HepG2 (cell line): ENCODE data around the gene SERTAD2. TPM values are rescaled to one million over a fixed set of nuclear protein-coding genes. Genes with fewer than 3 reads are reported as not detected.
A peak's percentile ranks its signal among the peaks of the same experiment; 100 is the strongest.

Source experiments
- ARNTL ChIP-seq: sonication (generic); formaldehyde crosslinking; IDR thresholded peaks from 2 replicates; pipeline ENCODE4 v1.4.0; 2020; ENCODE audit warnings: mild to moderate bottlenecking, missing genetic modification reagents
- CHD4 ChIP-seq: fragments of 200-600 bp; sonication (generic); IDR thresholded peaks from 2 replicates; pipeline ENCODE4 v1.7.0; 2017; ENCODE audit warnings: mild to moderate bottlenecking, low read length, borderline replicate concordance
- ELF3 ChIP-seq: IDR thresholded peaks from 2 replicates; pipeline ENCODE4 v1.6.1; 2016; ENCODE audit warnings: missing genetic modification reagents, missing compliant biosample characterization
- HIVEP1 ChIP-seq: sonication (generic); formaldehyde crosslinking; IDR thresholded peaks from 2 replicates; pipeline ENCODE4 v1.4.0; 2020; ENCODE audit warnings: mild to moderate bottlenecking, missing genetic modification reagents
- MEF2D ChIP-seq: sonication (generic); formaldehyde crosslinking; IDR thresholded peaks from 2 replicates; pipeline ENCODE4 v1.5.1; 2020; ENCODE audit warnings: mild to moderate bottlenecking, missing genetic modification reagents
- NFYB ChIP-seq: sonication (generic); formaldehyde crosslinking; IDR thresholded peaks from 2 replicates; pipeline ENCODE4 v1.4.0; 2020; ENCODE audit warnings: missing genetic modification reagents
- RBFOX2 ChIP-seq: fragments of 200-400 bp; formaldehyde crosslinking; IDR thresholded peaks from 2 replicates; pipeline ENCODE4 v1.6.1; 2017; ENCODE audit warnings: low read depth, mild to moderate bottlenecking, low read length
- SMYD3 ChIP-seq: sonication (generic); formaldehyde crosslinking; IDR thresholded peaks from 2 replicates; pipeline ENCODE4 v1.8.1; 2023; ENCODE audit warnings: mild to moderate bottlenecking, missing genetic modification reagents
- SOX13 ChIP-seq, 3 experiments: fragments of 450-650 bp in 1 of 3; sonication (generic) in 1 of 3; formaldehyde crosslinking in 1 of 3; IDR thresholded peaks in 2 of 3; conservative IDR thresholded peaks in 1 of 3; 2 replicates each; pipeline versions ENCODE4 v1.5.0 to v1.6.1; 2016 to 2020; ENCODE audit warnings: antibody characterized with exemption in 1 of 3, mild to moderate bottlenecking in 1 of 3, missing compliant biosample characterization in 1 of 3, missing genetic modification reagents in 1 of 3, moderate library complexity in 1 of 3
- SOX5 ChIP-seq: IDR thresholded peaks from 2 replicates; pipeline ENCODE4 v1.6.1; 2016; ENCODE audit warnings: borderline replicate concordance
- SSRP1 ChIP-seq: IDR thresholded peaks from 2 replicates; pipeline ENCODE4 v1.6.1; 2016; ENCODE audit warnings: control low read depth
- YEATS4 ChIP-seq: sonication (generic); formaldehyde crosslinking; IDR thresholded peaks from 2 replicates; pipeline ENCODE4 v1.4.0; 2020; ENCODE audit warnings: missing genetic modification reagents, borderline replicate concordance
- ZFP41 ChIP-seq: sonication (generic); formaldehyde crosslinking; IDR thresholded peaks from 2 replicates; pipeline ENCODE4 v1.4.0; 2020; ENCODE audit warnings: mild to moderate bottlenecking, missing genetic modification reagents, borderline replicate concordance
- ZFP82 ChIP-seq: sonication (generic); formaldehyde crosslinking; IDR thresholded peaks from 2 replicates; pipeline ENCODE4 v1.5.1; 2020; ENCODE audit warnings: mild to moderate bottlenecking, missing genetic modification reagents, borderline replicate concordance
- ZMYM3 ChIP-seq: sonication (generic); formaldehyde crosslinking; IDR thresholded peaks from 2 replicates; pipeline ENCODE4 v1.5.1; 2020; ENCODE audit warnings: mild to moderate bottlenecking, missing genetic modification reagents
- ZNF232 ChIP-seq: sonication (generic); formaldehyde crosslinking; IDR thresholded peaks from 2 replicates; pipeline ENCODE4 v1.4.0; 2020; ENCODE audit warnings: missing genetic modification reagents, borderline replicate concordance
- ZNF672 ChIP-seq: sonication (generic); formaldehyde crosslinking; IDR thresholded peaks from 2 replicates; pipeline ENCODE4 v1.8.1; 2022; ENCODE audit warnings: missing genetic modification reagents
- ZSCAN21 ChIP-seq: sonication (generic); formaldehyde crosslinking; IDR thresholded peaks from 2 replicates; pipeline ENCODE4 v1.8.0; 2022; ENCODE audit warnings: mild to moderate bottlenecking, missing genetic modification reagents, moderate library complexity, borderline replicate concordance
- polyA plus RNA-seq, 8 experiments: library from polyadenylated mRNA; depleted of rRNA in 3 of 8; stranded (reverse) in 7 of 8; unstranded in 1 of 8; fragments of >200 nt; fragmentation: Illumina TruSeq in 4 of 8; extraction: Trizol in 4 of 8; gene quantifications; 2 replicates each; pipeline versions ENCODE4 v1.2.1 to v1.2.3, GENCODE V29; 2011 to 2016; ENCODE audit warnings: low read depth in 4 of 8, missing spikeins in 1 of 8, mixed read lengths in 1 of 8; ENCODE audit not compliant: insufficient read depth in 1 of 8
- total RNA-seq, 5 experiments: library from RNA; depleted of rRNA; stranded (reverse); fragments of >200 nt; fragmentation: Illumina TruSeq; extraction: Trizol; gene quantifications; 2 replicates each; pipeline ENCODE4 v1.2.3, GENCODE V29; 2016; ENCODE audit warnings: low read depth in 1 of 5
- TF ChIP-seq, protein P1 (sequence below): fragments of 450-650 bp; IDR thresholded peaks from 2 replicates; pipeline ENCODE4 v1.6.1; 2017
- TF ChIP-seq, protein P2 (sequence below): sonication (generic); formaldehyde crosslinking; conservative IDR thresholded peaks from 2 replicates; pipeline ENCODE4 v1.8.0; 2022; ENCODE audit warnings: mild to moderate bottlenecking, moderate library complexity, missing genetic modification reagents
- TF ChIP-seq, protein P3 (sequence below): IDR thresholded peaks from 2 replicates; pipeline ENCODE4 v1.6.1; 2018; ENCODE audit warnings: missing genetic modification reagents, mild to moderate bottlenecking, missing compliant biosample characterization
- TF ChIP-seq, protein P4 (sequence below): sonication (generic); formaldehyde crosslinking; IDR thresholded peaks from 2 replicates; pipeline ENCODE4 v1.8.1; 2023; ENCODE audit warnings: mild to moderate bottlenecking, moderate library complexity, missing genetic modification reagents
- TF ChIP-seq, protein P5 (sequence below): sonication (generic); formaldehyde crosslinking; IDR thresholded peaks from 2 replicates; pipeline ENCODE4 v1.4.0; 2020; ENCODE audit warnings: missing genetic modification reagents, borderline replicate concordance

The SERTAD2 gene
- total and polyA plus RNA-seq, 2 of the 13 experiments (the other 11 are each of a cell fraction or from before 2014, with no cell fraction given): 6.7 to 22.6 TPM

DNA sequence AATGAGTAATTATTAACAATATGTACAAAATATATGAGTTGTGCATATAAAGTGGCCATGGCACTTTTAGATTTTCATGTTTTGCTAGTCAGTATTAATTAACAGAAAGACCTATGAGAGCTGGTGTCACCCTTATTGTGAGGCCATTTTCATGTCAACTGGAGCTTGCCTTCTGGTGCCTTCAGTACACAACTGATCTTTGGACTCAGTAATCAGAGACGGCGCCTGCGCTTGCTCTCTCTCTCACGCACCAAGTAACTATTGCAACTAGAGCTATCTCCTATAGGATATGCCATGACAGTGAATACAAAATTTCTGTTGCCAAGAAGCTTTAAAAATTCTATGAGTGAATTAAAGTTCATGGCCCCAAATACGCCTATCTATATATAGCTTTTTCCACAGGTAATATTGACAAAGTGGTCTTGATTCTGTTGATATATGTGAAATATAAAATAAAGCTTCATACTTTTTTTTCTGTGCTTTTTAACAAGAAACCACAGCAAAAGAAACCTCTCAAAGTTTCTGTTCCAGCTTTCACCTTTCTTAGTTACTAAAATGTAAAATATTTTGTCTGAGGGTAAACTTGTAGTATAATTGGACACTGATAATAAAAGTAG, 2.9 kb downstream of the SERTAD2 start (continued):
- TF ChIP-seq ZFP41 (CRISPR knock-in tag): no peak
- no peak for TF ChIP-seq RBFOX2
- TF ChIP-seq ZNF232 (CRISPR knock-in tag): no peak
- TF ChIP-seq MEF2D: peak; percentile 28; the same call in 1 of the 2 replicates
- TF ChIP-seq YEATS4: no peak; the same call in 1 of the 2 replicates
- TF ChIP-seq, protein P1, sequence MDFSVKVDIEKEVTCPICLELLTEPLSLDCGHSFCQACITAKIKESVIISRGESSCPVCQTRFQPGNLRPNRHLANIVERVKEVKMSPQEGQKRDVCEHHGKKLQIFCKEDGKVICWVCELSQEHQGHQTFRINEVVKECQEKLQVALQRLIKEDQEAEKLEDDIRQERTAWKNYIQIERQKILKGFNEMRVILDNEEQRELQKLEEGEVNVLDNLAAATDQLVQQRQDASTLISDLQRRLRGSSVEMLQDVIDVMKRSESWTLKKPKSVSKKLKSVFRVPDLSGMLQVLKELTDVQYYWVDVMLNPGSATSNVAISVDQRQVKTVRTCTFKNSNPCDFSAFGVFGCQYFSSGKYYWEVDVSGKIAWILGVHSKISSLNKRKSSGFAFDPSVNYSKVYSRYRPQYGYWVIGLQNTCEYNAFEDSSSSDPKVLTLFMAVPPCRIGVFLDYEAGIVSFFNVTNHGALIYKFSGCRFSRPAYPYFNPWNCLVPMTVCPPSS: no peak
- TF ChIP-seq, protein P2, sequence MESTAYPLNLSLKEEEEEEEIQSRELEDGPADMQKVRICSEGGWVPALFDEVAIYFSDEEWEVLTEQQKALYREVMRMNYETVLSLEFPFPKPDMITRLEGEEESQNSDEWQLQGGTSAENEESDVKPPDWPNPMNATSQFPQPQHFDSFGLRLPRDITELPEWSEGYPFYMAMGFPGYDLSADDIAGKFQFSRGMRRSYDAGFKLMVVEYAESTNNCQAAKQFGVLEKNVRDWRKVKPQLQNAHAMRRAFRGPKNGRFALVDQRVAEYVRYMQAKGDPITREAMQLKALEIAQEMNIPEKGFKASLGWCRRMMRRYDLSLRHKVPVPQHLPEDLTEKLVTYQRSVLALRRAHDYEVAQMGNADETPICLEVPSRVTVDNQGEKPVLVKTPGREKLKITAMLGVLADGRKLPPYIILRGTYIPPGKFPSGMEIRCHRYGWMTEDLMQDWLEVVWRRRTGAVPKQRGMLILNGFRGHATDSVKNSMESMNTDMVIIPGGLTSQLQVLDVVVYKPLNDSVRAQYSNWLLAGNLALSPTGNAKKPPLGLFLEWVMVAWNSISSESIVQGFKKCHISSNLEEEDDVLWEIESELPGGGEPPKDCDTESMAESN: 0 out of 2 replicates have a peak, but pooled peaks have one; percentile 26
- TF ChIP-seq ZMYM3 (CRISPR knock-in tag): 0 out of 2 replicates have a peak, but pooled peaks have one; percentile 23
- TF ChIP-seq, protein P3, sequence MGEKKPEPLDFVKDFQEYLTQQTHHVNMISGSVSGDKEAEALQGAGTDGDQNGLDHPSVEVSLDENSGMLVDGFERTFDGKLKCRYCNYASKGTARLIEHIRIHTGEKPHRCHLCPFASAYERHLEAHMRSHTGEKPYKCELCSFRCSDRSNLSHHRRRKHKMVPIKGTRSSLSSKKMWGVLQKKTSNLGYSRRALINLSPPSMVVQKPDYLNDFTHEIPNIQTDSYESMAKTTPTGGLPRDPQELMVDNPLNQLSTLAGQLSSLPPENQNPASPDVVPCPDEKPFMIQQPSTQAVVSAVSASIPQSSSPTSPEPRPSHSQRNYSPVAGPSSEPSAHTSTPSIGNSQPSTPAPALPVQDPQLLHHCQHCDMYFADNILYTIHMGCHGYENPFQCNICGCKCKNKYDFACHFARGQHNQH (CRISPR knock-in tag): 0 out of 2 replicates have a peak, but pooled peaks have one; percentile 37
- TF ChIP-seq SOX13 (IDR thresholded peaks at IDR 0.05): no peak
- peak in 1 of 2 experiments; percentile 71; a peak in 2 of 4 replicates for TF ChIP-seq SOX13 (CRISPR knock-in tag; conservative IDR thresholded peaks at IDR 0.05 in 1 of 2, IDR thresholded peaks at IDR 0.05 in 1 of 2)
- 0 out of 2 replicates have a peak, but pooled peaks have one; percentile 16 for TF ChIP-seq SMYD3 (CRISPR knock-in tag)
- peak; percentile 63; the same call in 1 of the 2 replicates for TF ChIP-seq SOX5 (CRISPR knock-in tag)
- TF ChIP-seq NFYB (CRISPR knock-in tag): no peak
- TF ChIP-seq ZFP82: no peak
- no peak for TF ChIP-seq ZNF672 (CRISPR knock-in tag)
- TF ChIP-seq ELF3: peak; percentile 19; the same call in 1 of the 2 replicates
- TF ChIP-seq, protein P4, sequence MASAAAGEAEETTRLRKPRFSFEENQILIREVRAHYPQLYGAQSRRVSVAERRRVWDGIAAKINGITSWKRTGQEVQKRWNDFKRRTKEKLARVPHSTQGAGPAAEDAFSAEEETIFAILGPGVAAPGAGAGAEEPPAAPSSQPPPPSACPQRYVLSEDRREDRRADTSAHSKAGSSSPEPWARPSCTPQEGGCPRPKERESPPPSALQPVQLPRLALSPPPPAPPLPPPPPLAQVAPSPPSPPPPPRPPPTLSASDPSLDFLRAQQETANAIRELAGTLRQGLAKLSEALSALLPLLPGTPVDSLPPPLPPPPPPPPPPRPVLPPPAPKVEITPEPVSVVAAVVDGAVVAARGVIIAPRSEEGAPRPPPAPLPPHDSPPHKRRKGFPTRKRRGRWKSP: peak; percentile 69; the same call in 1 of the 2 replicates
- TF ChIP-seq ARNTL (CRISPR knock-in tag): no peak
- peak; percentile 65; the same call in 1 of the 2 replicates for TF ChIP-seq CHD4
- TF ChIP-seq ZSCAN21: no peak
- no peak for TF ChIP-seq HIVEP1 (CRISPR knock-in tag)
- TF ChIP-seq, protein P5, sequence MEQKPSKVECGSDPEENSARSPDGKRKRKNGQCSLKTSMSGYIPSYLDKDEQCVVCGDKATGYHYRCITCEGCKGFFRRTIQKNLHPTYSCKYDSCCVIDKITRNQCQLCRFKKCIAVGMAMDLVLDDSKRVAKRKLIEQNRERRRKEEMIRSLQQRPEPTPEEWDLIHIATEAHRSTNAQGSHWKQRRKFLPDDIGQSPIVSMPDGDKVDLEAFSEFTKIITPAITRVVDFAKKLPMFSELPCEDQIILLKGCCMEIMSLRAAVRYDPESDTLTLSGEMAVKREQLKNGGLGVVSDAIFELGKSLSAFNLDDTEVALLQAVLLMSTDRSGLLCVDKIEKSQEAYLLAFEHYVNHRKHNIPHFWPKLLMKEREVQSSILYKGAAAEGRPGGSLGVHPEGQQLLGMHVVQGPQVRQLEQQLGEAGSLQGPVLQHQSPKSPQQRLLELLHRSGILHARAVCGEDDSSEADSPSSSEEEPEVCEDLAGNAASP: 0 out of 2 replicates have a peak, but pooled peaks have one; percentile 13
- TF ChIP-seq SSRP1 (CRISPR knock-in tag): no peak
